Measurements from ENCODE around the gene SWI5.

Gene SWI5

DNA sequence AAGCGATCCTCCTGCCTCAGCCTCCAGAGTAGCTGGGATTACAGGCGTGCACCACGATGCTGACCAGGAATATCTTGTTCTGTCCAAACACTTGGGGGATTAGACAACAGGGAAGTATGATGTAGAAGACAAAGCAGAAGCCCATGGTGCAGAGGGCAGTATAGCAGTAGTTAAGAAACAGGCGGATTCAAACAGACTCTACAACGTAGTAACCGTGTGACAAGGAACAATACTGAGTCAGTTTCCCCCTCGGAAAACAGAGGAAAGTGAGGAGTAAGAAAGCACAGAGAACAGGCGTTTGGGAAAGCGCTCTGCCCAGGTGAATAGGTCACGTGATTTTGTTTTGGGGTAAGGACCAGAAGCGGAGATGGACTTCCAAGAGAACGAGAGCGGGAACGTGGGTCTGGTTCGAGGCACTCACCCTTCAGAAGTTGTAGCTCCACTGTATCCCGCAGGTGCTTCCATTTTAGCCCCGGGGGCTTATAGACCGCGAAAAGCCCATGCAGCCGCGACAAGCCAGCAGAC lies 45.9 kb downstream of the SWI5 start:
- DNase-seq: no peak

DNA sequence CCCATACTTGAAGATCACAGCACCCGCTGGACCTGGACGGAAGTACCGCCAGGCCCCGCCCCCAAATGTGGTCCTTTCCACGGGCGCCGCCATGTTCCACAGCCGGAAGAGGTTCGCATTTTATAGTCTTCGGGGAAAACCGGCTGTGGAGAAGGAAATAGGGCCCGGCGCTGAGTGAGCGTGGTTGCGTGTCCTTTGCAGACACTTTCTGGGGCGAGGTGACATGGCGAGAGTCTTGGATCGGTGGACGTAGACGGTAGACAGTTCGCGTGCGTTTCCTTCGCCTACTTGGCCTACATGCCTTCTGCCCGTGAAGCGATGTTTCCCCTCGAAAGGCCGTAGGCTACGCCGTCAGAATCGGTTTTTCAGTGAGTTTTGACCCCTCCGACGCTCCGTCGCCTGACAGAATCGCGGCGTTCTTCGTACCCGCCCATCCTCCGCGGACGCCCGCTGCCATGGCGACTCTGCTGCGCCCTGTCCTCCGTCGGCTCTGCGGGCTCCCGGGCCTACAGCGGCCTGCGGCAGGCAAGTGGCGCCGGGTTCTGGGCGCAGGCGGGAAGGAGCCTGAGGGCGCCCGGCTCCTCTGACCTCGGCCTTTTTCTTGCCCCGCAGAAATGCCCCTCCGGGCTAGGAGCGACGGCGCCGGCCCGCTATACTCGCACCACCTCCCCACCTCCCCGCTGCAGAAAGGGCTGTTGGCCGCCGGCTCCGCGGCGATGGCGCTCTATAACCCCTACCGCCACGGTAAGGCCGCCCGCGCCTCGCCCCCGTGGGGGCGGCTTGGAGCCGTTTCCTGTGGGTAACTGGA lies 46.5 kb downstream of the SWI5 start, which contains the start of the genes COQ4 and TRUB2:
COQ4 (plus strand) TSS at position 436 of the 808 bp plus-strand sequence; CDS start at position 456, 20 bp downstream.
TRUB2 (minus strand) TSS at position 44 of the 808 bp plus-strand sequence; CDS start at position 5, 39 bp downstream.
- DNase-seq: peak; percentile 74

DNA sequence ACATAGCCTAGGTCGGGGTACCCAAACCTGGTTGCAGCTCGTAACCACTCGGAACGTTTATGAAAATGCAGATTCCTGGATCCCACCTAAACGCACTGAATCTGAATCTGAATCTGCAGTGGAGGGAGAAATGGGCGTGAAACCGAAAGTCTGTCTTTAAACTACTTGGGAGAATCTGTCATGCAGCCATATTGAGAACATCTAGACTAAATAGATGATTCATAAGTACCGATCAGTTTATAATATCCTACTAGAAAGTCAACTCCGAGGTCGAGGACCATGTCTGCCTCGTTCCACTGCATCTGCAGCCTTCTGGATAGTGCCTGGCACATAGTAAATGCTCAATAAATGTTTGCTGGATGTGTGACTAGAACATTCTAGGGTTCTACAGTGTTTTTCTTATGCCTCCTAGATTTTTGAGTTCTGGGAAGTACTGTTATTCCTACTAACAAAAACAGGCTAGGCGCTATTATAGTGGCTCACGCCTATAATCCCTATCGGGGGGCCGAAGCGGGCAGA lies 47.2 kb downstream of the SWI5 start:
- no peak for DNase-seq

DNA sequence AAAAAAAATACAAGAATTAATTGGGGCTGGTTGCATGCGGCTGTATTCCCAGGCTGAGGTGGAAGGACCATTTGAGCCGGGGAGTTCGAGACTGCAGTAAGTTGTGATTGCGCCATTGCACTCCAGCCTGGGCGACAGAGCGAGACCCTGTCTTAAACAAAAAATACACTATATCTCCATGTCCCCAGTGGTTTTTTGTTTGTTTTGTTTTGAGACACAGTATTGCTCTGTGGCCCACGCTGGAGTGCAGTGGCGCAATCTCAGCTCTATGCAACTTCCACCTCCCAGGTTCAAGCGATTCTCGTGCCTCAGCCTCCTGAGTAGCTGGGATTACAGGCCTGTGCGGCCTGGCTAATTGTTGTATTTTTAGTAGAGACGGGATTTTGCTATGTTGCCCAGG lies 47.7 kb downstream of the SWI5 start:
- DNase-seq: no peak

- DNase-seq: no peak
These were observed 48.3 kb downstream of the SWI5 start for GRCh38 chr9:128324401-128324800.

DNA sequence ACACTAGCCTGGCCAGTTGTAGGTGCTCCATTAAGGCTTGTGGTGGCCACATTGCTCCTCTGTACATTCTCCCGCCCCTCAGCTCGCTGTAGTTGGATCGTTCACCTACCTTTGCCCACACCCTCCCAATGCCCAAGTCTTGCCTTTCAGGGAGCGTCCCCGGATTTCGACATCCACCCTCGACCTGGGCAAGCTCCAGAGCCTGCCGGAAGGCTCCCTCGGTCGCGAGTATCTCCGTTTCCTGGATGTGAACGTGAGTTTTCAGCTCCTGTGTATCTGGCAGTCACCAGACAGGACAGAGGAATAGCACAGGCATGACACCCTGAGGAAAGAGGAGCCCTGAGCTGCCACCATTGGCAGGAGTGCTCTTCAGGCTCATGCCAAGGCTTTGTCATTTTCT lies 49.6 kb downstream of the SWI5 start:
- DNase-seq: no peak

- no peak for DNase-seq
These were observed 57.4 kb downstream of the SWI5 start for GRCh38 chr9:128333451-128333869.

- DNase-seq: no peak
These were observed 59.1 kb downstream of the SWI5 start for GRCh38 chr9:128335161-128335560.

DNA sequence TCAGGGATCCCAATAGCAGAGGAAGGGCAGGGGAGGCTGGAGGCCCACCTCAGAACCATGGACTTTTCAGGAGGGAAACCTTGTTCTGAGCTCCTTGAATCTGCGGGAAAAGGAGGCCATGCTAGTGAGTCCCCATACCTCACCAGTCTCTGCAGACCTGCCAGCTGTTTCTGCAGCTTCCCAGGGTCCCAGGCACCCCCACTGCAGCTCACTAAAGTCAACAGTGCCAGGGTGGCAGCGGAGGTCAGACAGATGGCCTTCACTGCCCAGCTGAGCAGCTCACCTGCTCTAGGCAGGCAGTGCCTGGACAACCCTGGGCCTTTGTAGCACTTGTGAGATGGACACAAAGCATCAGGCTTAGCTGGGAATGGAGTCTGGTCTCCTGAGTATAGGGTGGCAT lies 59.8 kb downstream of the SWI5 start:
- no peak for DNase-seq

- DNase-seq: no peak
These were observed 61.9 kb downstream of the SWI5 start for GRCh38 chr9:128337936-128338335.

All from activated gamma-delta T cell (primary cell).